Mesodermal cell (in vitro differentiated cells): ENCODE data around the gene RASGRP2.

ENCODE experiments used
- H3K27ac ChIP-seq: 2 replicates; pipeline ENCODE4 v1.7.0; 2013; ENCODE audit warnings: mild to moderate bottlenecking, low read depth, low read length, moderate library complexity; ENCODE audit not compliant: severe bottlenecking
- H3K36me3 ChIP-seq: 2 replicates; pipeline ENCODE4 v1.7.1; 2013; ENCODE audit warnings: mild to moderate bottlenecking, low read length, moderate library complexity; ENCODE audit not compliant: control insufficient read depth, insufficient read depth
- H3K4me1 ChIP-seq: one replicate; pipeline ENCODE4 v1.7.1; 2013; ENCODE audit warnings: mild to moderate bottlenecking, low read length; ENCODE audit not compliant: insufficient read depth, control insufficient read depth, poor library complexity, severe bottlenecking
- H3K4me3 ChIP-seq: 2 replicates; pipeline ENCODE4 v1.7.0; 2013; ENCODE audit warnings: low read length, control low read depth, mild to moderate bottlenecking; ENCODE audit not compliant: insufficient read depth, poor library complexity, severe bottlenecking; ENCODE audit errors: extremely low read depth
- H3K9me3 ChIP-seq: 2 replicates; pipeline ENCODE4 v1.7.1; 2013; ENCODE audit warnings: mild to moderate bottlenecking, low read length, moderate library complexity; ENCODE audit not compliant: control insufficient read depth
- WGBS, 2 experiments: methylation state at CpG; one replicate each; pipeline ENCODE4 v1.1.5; 2013; ENCODE audit warnings: missing lambda C conversion rate in 2 of 2; ENCODE audit not compliant: insufficient coverage in 2 of 2; 5-methylcytosine and 5-hydroxymethylcytosine counted together

RASGRP2 gene

DNA sequence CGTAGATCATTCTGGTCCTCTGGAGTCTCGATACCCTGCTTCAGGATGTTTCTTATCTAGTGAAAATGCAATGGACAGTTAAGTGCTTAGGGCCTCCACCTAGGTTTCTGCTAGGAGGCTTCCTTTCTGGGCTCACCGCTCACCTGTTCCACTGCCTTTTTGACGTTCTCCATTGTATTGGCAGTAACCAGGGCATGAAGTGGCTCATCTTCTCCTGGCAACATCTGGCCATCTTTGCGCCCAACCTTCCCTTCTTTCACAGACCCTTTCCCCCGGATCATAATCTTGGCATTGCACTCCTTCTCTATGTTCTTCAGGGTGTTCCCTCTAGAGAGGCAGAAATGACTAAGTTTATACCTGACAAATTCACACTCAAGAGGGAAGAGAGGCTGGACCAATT is 25.3 kb upstream of the RASGRP2 start:
- no peaks in the 10 kb centered on the region for H3K9me3 ChIP-seq
- 98% methylated on average over 5 to 6 of the region's 6 CpGs for WGBS, 2 experiments
- H3K27ac ChIP-seq = no peak overlapping the region
- H3K36me3 ChIP-seq = peaks cover 97% of the 10 kb centered on the region
- no peak overlapping the region for H3K4me3 ChIP-seq
- H3K4me1 ChIP-seq = peaks cover 31% of the 10 kb centered on the region

DNA sequence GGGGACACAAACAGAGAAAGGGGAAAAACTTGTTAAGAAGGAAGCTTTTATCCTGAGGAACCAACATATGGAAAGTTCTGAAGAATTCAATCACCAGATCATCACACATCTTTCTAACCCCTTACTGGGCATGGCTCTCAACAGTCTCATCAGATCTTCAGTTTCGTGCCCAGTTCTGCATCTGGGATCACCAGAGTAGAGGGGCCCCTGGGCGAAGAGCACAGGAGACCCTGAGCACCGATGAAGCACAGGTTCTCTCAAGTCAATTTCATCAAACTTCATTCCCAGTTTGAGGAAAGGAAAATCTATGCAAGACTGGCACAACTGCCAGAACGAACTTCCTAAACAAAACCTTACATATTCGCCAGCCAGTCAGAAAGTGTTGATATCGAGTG is 24.4 kb upstream of the RASGRP2 start:
- no peaks in the 10 kb centered on the region for H3K9me3 ChIP-seq
- peaks cover 97% of the 10 kb centered on the region for H3K36me3 ChIP-seq
- H3K4me3 ChIP-seq = no peak overlapping the region
- H3K27ac ChIP-seq = no peak overlapping the region
- 94 to 96% methylated on average over 5 to 6 of the region's 6 CpGs for WGBS, 2 experiments
- H3K4me1 ChIP-seq = peaks cover 37% of the 10 kb centered on the region

DNA sequence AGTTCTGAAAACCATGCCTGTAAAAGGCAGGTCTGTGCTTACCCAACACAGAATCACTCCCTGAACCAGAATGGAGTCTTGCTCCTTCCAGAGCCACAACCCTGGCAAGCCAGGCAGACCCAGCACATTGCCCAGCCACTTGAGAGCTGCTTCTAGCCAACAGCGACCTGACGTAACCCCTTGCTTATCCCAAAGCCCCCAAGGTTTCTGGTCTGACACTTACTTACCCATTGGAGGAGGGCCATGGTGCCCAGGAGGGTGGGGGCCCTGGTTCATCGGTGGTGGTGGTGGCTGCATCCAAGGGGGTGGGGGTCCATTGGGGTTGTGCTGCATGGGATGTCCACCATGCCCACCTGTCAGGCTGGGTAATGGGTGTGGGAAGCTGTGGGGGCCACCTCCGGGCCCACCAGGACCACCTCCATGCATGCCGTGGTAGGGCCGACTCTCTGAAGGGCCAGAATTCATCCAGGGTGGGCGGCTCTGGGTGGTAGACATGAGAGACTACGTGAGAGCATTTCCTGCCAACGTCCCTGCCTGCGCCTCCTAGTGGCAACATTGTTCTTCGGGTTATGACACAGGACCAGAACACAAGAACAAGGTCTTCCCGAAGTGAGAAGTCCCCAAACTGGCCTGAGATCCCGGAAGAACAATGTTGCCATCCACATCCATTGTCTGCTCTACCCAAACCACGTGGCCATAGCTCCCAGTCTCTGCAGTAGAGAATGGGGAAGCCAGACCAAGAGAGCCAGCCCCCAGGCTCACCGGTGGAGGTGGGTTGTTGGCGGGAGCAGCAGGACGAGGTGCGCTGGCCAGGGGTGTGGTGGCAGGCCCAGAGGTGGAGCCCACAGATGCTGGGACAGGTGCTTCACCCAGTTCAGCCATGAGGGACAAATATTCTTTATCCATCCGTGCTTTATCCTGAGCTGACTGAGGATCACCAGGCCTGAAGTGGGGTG is 23.7 kb upstream of the RASGRP2 start:
- no peaks in the 10 kb centered on the region for H3K9me3 ChIP-seq
- WGBS, 2 experiments = 73 to 74% methylated on average over 14 to 15 of the region's 19 CpGs
- H3K27ac ChIP-seq = no peak overlapping the region
- peaks cover 39% of the 10 kb centered on the region for H3K4me1 ChIP-seq
- H3K36me3 ChIP-seq = peaks cover 97% of the 10 kb centered on the region
- H3K4me3 ChIP-seq = no peak overlapping the region

DNA sequence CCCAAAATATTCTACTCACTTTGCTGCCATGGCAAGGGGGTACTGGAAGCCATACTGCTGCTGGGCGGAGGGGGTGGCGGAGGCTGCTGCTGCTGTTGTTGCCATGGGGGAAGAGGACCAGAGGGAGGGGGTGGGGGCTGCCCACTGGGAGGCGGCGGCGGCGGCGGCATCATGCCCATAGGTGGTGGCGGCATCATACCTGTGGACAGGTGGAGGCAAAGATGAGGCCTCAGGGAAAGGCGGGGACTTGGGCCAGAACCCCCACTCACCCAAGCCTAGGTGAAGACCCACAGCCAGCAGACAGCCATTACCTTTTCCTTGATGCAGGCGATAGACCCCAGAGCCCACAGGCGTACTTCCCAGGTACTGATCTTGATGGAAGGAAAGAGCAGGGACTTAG is 22.9 kb upstream of the RASGRP2 start:
- WGBS, 2 experiments = 97 to 100% methylated on average over 4 to 5 of the region's 11 CpGs
- Histone ChIP-seq H3K27ac (no peak overlapping the region), H3K9me3 (no peaks in the 10 kb centered on the region), H3K4me3 (no peak overlapping the region), H3K4me1 (peaks cover 41% of the 10 kb centered on the region), H3K36me3 (peaks cover 97% of the 10 kb centered on the region)

DNA sequence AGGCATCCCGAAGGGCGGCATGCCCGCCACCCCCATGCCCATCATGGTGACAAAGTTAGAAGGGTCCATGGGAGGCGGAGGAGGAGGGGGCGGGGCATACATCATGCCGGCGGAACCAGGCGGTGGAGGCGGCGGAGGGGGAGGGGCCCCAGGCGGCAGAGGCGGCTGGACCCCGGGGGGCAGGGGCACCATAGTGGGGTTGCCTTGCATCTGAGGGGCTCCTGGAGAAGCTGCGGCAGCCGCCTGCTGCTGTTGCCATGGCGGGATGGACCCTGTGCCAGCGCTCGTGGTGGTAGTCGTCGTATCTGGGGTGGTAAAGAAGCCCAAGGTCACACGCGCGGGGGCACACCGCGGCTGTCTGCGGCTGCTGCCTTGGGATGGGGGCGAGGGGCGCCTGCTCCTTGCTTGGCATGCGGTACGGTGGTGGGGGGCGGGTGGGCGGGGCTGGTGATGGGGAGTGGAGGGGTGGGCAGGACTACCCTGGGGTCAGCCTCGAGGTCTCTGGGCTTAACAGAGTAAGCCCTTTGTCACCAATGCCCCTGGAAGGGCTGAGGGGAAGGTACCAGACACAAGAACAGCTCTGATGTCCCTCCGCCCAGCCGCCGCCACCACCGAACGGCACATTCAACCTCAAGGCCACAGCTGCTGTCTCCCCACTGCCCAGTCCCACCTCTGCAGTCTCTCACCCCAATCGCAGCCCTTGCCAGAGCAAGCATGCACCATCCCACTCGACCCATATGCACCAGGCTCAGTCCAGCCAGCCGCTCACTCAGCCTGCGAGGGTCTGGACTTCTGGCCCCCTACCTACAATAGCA is 22.1 kb upstream of the RASGRP2 start:
- Histone ChIP-seq H3K36me3 (peaks cover 89% of the 10 kb centered on the region), H3K4me1 (peaks cover 41% of the 10 kb centered on the region), H3K4me3 (no peak overlapping the region), H3K9me3 (no peaks in the 10 kb centered on the region), H3K27ac (peak overlapping the region; percentile 29)
- 96 to 99% methylated on average over 14 to 28 of the region's 42 CpGs for WGBS, 2 experiments

DNA sequence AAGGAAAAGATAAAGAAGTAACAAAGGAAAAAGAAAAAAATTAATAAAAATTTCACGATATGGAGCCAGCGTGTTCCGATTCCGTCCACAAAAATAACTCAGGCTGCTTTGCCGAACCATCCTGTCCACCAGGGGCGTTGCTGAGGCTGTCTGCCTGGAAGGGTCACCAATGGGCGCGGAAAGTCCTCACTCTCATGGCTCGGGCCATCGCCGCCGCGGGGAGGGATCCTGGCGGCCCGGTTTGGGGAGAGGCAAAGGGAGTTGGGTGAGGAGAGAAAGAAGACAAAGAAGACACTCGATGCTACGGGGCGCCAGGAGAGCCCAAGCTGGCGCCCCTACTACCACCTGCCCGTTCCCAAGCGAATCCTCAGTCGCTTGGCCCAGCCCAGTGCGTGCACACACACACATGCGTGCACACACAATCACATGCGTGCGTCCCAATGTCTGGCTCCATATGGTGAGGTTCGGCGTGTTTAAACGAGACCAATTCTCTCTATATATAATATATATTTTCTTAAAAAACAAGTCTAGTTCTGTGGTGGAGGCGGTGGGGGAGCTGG is 21.4 kb upstream of the RASGRP2 start:
- H3K9me3 ChIP-seq = no peaks in the 10 kb centered on the region
- H3K36me3 ChIP-seq = peaks cover 82% of the 10 kb centered on the region
- H3K4me3 ChIP-seq = no peak overlapping the region
- 95 to 97% methylated on average over 15 to 23 of the region's 30 CpGs for WGBS, 2 experiments
- H3K4me1 ChIP-seq = peaks cover 44% of the 10 kb centered on the region
- no peak overlapping the region for H3K27ac ChIP-seq

DNA sequence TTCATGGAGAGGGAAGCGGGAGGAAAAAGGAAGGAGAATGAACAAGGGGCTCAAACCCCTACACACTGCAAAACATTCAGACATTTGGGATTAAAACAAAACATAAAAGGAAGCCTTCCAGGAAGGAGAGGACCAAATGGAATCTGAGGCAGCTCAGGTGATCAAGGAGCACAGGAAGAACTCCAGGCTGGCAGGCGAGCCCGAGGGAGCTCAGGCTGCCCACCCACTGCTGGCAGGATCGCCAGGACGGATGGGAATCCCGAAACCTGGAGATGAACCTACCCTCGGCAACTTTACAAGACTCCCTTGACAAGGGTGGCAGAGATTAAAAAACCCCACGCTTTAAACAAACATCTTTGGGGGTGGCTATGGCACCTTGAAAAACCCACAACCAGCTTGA is 20.8 kb upstream of the RASGRP2 start:
- Histone ChIP-seq H3K4me1 (peaks cover 49% of the 10 kb centered on the region), H3K36me3 (peaks cover 76% of the 10 kb centered on the region)
- WGBS, 2 experiments = 95% methylated on average over 4 to 7 of the region's 8 CpGs

DNA sequence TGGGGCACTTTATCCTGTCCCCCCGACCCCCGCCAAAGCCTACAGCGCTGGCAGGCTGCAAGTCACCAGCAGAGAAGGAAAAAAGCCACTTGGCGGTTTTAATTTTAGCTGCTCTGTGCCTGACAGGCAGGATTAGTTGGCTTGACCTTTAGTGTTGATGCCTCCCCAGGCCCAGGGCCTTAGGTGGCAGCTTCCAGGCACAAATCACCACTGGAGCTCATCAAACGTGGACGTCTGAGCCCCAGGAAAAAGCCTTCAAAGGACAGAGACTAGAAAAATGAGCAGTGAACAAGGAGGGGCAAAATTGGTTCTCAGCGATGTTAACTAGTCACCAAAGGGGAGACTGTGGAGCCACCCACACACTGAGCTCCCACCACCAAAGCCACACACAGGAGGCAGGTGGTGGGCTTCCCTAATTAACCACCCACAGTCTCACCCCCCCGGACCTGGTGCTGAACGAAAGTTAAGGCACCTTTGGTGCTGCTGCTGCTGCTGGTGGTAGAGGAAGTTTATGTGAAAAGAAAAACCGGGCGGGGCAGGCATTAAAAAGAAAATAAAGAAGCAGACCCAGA is 20.2 kb upstream of the RASGRP2 start:
- no peak overlapping the region for H3K4me3 ChIP-seq
- H3K9me3 ChIP-seq = no peaks in the 10 kb centered on the region
- peaks cover 70% of the 10 kb centered on the region for H3K36me3 ChIP-seq
- peaks cover 56% of the 10 kb centered on the region for H3K4me1 ChIP-seq
- WGBS, 2 experiments = 91% methylated on average over 5 to 6 of the region's 11 CpGs
- H3K27ac ChIP-seq = peak overlapping the region; percentile 72

More for the DNA sequence above, 20.8 kb upstream of the RASGRP2 start:
- peak overlapping the region; percentile 72 for H3K27ac ChIP-seq
- H3K4me3 ChIP-seq = no peak overlapping the region
- no peaks in the 10 kb centered on the region for H3K9me3 ChIP-seq

DNA sequence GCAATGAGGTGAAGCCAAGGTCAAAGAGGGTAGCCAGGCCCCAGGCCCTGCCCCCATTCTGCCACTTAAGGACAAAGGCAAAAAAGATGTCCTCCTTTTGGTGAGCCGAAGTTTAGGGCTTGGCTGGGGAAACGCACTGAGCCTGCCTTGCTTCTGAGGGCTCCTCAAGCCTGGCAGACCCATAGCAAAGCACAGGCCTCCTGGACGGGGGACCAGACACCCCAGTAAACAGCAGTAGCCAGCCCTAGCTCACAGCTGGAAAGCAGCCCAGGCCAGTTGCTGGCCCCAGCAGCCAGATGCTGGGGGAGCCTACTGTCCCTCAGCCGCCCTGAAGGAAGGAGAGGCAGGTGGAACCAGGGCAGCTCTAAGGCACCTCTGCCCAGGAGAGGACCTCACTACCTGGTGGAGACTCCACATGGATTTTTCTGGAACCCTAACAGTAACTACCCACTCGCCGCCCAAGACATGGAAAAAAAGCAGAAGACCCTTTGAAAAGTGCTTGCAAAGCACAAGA is 19.6 kb upstream of the RASGRP2 start:
- Histone ChIP-seq H3K36me3 (peaks cover 65% of the 10 kb centered on the region), H3K4me1 (peaks cover 58% of the 10 kb centered on the region), H3K27ac (peak overlapping the region; percentile 72), H3K4me3 (no peak overlapping the region), H3K9me3 (no peaks in the 10 kb centered on the region)
- WGBS, 2 experiments = 80 to 82% methylated on average over 5 to 6 of the region's 6 CpGs
